ACC112 (cell line): ENCODE results near the gene FAM120C.

Experiments
- H2AFZ ChIP-seq: fragments of 200-600 bp; sonication (generic); one replicate; pipeline ENCODE4 v1.6.0; 2017; ENCODE audit warnings: antibody characterized with exemption, low read length; ENCODE audit not compliant: unreplicated experiment
- H3K27ac ChIP-seq: fragments of 200-600 bp; sonication (generic); 2 replicates; pipeline ENCODE4 v1.5.1; 2014; ENCODE audit warnings: low read depth, mild to moderate bottlenecking, antibody characterized with exemption, low read length, moderate library complexity
- H3K27me3 ChIP-seq: fragments of 200-600 bp; sonication (generic); 2 replicates; pipeline ENCODE4 v1.6.1; 2014; ENCODE audit warnings: mild to moderate bottlenecking, antibody characterized with exemption, low read length, moderate library complexity, mixed read lengths; ENCODE audit not compliant: insufficient read depth
- H3K36me3 ChIP-seq: fragments of 200-600 bp; sonication (generic); 2 replicates; pipeline ENCODE4 v1.6.1; 2016; ENCODE audit warnings: mild to moderate bottlenecking, antibody characterized with exemption, low read length, moderate library complexity, mixed read lengths; ENCODE audit not compliant: insufficient read depth
- H3K4me1 ChIP-seq: fragments of 200-600 bp; sonication (generic); one replicate; pipeline ENCODE4 v1.6.1; 2016; ENCODE audit warnings: low read length, mixed read lengths; ENCODE audit not compliant: insufficient read depth, unreplicated experiment, control insufficient read depth
- H3K4me3 ChIP-seq: fragments of 200-600 bp; sonication (generic); 2 replicates; pipeline ENCODE4 v1.5.1; 2014; ENCODE audit warnings: mild to moderate bottlenecking, low read depth, low read length
- H3K79me2 ChIP-seq: fragments of 200-600 bp; sonication (generic); one replicate; pipeline ENCODE4 v1.6.0; 2016; ENCODE audit warnings: low read length; ENCODE audit not compliant: control insufficient read depth, unreplicated experiment, insufficient read depth

Gene FAM120C

DNA sequence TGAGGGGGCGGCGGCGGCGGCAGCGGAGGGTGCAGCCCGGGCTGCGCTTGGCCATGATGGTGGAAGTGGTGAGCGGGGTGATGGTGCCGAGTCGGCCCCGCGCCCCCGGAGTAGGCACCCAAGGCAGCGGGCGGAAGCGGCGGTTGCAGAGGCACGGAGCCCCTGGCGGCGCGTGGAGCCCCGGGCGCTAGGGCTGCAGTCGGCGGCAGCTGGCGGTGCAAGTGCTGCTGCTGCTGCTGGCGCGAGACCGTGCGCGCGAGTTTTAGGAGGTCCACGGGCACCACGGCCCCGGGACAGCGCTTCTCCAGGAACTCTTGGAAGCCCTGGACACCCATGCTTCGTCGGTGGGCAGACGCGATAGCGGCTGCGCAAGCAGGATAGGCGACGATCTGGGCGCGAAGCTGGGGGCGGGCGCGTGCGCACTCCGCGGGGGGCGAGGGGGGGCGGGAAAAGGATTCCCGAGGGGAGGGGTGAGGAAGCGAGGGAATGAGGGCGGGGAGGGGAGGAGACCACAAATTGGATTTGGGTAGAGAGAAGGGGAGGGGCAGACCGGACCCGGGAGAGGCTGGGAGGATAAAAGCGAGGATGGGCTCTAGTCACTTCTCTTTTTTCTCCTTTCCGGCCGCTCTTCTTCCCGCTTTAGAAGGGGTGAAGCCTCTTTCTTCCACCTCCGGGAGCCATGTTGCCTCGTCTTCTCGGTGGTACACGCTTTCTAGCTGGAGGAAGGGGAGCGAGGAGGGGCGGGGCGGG, at the start of gene FAM120C:
TSS of gene FAM120C (minus strand) at position 391 of the 750 bp plus-strand sequence. CDS start at position 335, 56 bp downstream.
- Histone ChIP-seq H3K79me2 (peaks cover 47% of the 10 kb centered on the region), H3K4me3 (peak within 1 kb of the TSS; percentile 92), H3K36me3 (no peaks in the 10 kb centered on the region), H2AFZ (peak within 1 kb of the TSS; percentile 38), H3K27ac (peak within 1 kb of the TSS; percentile 78), H3K4me1 (no peaks in the 10 kb centered on the region), H3K27me3 (no peaks in the 10 kb centered on the region)

DNA sequence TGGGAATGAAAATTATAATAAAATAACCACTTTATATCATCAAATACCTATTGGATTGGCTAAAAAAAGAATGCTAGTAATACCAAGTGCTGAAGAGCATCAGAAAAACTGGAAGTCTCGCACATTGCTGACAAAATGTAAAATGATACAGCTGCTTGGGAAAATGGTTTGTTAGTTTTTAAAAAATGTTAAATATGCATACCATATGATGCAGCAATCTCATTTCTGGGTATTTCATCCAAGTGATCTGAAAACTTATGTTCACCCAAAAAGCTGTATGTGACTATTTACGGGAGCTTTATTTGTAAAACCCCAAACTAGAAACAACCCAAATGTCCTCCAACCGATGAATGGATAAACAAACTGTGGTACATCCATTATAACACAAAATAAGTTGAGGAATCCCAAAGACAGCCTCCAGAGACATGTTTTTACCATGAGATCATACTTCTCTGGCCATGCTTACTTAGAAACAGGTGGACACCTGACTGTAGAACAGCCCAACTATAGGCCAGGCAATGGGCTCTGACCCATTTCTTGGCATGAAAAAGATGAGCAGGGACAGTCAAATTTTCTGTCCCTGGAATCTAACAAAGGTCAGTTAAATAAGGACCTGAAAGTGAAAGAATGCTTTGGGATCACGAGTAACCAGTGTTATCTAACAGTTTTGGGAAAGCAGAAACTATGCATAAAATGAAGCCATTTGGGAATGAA, 47.5 kb upstream of the FAM120C start:
- Histone ChIP-seq H3K36me3 (no peaks in the 10 kb centered on the region), H2AFZ (no peak overlapping the region), H3K4me1 (no peaks in the 10 kb centered on the region), H3K27ac (no peak overlapping the region), H3K27me3 (no peaks in the 10 kb centered on the region), H3K79me2 (no peaks in the 10 kb centered on the region), H3K4me3 (no peak overlapping the region)

- no peak overlapping the region for H2AFZ ChIP-seq
- H3K79me2 ChIP-seq, result no peaks in the 10 kb centered on the region
- H3K27ac ChIP-seq, result no peak overlapping the region
- no peaks in the 10 kb centered on the region for H3K36me3 ChIP-seq
- H3K4me1 ChIP-seq, result no peaks in the 10 kb centered on the region
- no peak overlapping the region for H3K4me3 ChIP-seq
- no peaks in the 10 kb centered on the region for H3K27me3 ChIP-seq
Observed at GRCh38 chrX:54223581-54223980, 40.5 kb upstream of the FAM120C start.

DNA sequence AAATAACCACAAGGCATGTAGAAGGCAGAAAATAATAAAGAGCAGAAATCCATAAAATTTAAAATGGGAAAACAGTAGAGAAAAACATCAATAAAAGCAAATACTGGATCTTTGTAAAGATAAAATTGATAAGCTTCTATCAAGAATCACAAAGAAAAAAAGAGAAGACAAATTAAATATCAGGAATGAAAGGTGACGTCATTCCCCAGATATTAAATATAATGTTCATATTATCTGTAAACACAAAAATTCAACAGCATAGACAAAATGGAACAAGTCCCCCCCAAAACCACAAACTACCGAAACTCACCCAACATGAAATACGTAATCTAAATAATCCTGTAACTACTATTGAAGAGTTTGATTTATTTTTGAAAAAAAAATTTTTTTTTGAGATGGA, 30.5 kb upstream of the FAM120C start:
- Histone ChIP-seq H3K4me3 (no peak overlapping the region), H2AFZ (no peak overlapping the region), H3K27ac (no peak overlapping the region), H3K27me3 (no peaks in the 10 kb centered on the region), H3K4me1 (peaks cover 4% of the 10 kb centered on the region), H3K36me3 (no peaks in the 10 kb centered on the region), H3K79me2 (no peaks in the 10 kb centered on the region)

GRCh38 chrX:54208531-54208930, 25.5 kb upstream of the FAM120C start:
- Histone ChIP-seq H3K36me3 (no peaks in the 10 kb centered on the region), H3K27me3 (no peaks in the 10 kb centered on the region), H3K79me2 (no peaks in the 10 kb centered on the region), H3K4me3 (no peak overlapping the region), H3K4me1 (peaks cover 4% of the 10 kb centered on the region), H2AFZ (no peak overlapping the region), H3K27ac (peak overlapping the region; percentile 36; the same call in 1 of the 2 replicates)

DNA sequence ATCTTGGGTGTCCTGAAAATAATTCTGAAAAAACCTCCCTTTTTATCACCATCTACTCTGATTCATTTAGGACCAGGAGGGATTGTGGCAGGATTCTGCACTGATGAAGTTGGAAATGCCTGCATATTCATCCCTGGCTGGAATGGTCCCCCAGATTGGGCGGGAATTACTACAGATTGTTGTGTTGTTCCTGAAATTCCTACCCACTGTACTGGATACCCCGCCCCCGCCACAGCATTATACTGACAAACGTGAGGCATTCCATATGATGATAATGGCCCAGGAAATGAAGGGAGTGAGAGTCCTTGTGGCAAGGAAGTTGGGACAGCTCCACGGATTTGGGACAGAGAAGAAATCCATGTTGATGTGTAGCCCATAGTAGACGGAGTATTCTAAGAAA, 15.2 kb upstream of the FAM120C start:
- H2AFZ ChIP-seq, result no peak overlapping the region
- peaks cover 3% of the 10 kb centered on the region for H3K4me1 ChIP-seq
- no peaks in the 10 kb centered on the region for H3K79me2 ChIP-seq
- no peaks in the 10 kb centered on the region for H3K36me3 ChIP-seq
- no peaks in the 10 kb centered on the region for H3K27me3 ChIP-seq
- no peak overlapping the region for H3K4me3 ChIP-seq
- no peak overlapping the region for H3K27ac ChIP-seq

DNA sequence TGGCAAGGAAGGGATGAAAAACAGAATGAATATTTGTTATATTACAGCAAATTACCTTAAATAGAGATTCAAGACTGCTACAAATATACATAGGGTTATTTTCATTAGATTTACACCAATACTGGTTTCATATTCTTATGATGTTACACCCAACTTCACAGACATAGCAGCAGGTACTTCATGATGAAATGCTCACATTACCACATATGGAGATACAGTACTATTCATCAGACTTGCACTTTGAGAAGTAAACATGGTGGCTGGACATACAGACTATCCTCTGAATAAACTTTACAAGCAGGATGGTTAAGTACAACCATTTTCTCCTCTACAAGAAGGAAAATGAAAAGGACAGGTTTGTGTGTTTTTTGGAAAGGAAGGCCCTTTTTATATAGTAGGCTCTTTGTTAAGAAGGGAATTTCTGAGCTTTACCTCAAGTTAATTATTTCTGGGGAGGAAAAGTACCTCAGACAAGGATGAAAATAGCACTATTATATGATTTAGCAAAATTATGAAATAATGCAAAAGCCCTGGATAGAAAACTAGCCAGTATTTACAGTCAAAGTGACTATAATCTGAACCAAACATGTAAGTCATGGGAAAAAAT, 12.0 kb upstream of the FAM120C start:
- Histone ChIP-seq H2AFZ (no peak overlapping the region), H3K79me2 (no peaks in the 10 kb centered on the region), H3K4me3 (no peak overlapping the region), H3K27ac (no peak overlapping the region), H3K4me1 (no peaks in the 10 kb centered on the region), H3K36me3 (no peaks in the 10 kb centered on the region), H3K27me3 (no peaks in the 10 kb centered on the region)

GRCh38 chrX:54193085-54193821, 10.2 kb upstream of the FAM120C start:
- Histone ChIP-seq H3K4me3 (no peak overlapping the region), H3K4me1 (no peaks in the 10 kb centered on the region), H3K36me3 (no peaks in the 10 kb centered on the region), H3K27me3 (no peaks in the 10 kb centered on the region), H2AFZ (no peak overlapping the region), H3K79me2 (no peaks in the 10 kb centered on the region), H3K27ac (no peak overlapping the region)

GRCh38 chrX:54184474-54184873, 1.4 kb upstream of the FAM120C start:
- H3K27me3 ChIP-seq, result no peaks in the 10 kb centered on the region

DNA sequence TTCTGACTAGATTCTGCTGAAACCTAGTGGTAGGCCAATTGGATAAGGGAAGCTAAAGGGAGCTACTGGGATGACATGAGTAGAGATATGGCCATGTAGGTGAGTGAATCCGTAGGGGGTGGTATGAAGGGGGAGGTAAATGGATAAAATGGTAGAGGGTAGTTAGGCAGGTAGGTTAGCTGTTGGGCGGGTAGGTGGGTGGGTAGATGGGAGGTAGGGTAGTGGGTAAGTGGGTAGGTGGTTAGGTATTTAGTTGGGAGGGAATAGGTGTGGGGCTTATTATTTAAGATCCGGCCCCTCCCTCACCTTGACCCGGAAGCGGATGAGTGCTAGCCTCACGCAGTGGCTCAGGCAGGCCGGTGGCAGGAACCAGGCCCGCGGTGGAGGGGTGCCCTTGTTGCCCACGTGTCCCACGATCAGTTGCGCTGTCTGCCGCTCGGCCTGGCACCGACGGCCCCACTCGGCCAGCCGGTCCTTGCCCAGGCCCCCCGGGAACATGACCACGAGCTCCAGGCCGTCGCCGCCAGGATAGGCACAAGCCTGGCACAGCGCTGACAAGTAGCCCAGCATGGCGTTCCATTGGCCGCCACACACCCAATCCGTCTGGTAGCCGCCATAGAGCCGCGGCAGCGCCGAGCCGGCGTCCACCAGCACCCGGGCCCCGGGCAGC, 725 bp downstream of the FAM120C start:
- peak overlapping the region; percentile 78 for H3K27ac ChIP-seq
- peaks cover 4% of the 10 kb centered on the region for H3K4me1 ChIP-seq
- H3K36me3 ChIP-seq, result no peaks in the 10 kb centered on the region
- H2AFZ ChIP-seq, result no peak overlapping the region
- peaks cover 54% of the 10 kb centered on the region for H3K79me2 ChIP-seq
- no peaks in the 10 kb centered on the region for H3K27me3 ChIP-seq
- H3K4me3 ChIP-seq, result peak overlapping the region; percentile 92

More at GRCh38 chrX:54184474-54184873, 1.4 kb upstream of the FAM120C start:
- no peaks in the 10 kb centered on the region for H3K36me3 ChIP-seq
- H3K79me2 ChIP-seq, result peaks cover 34% of the 10 kb centered on the region
- H3K4me3 ChIP-seq, result no peak overlapping the region
- H3K27ac ChIP-seq, result no peak overlapping the region
- H2AFZ ChIP-seq, result no peak overlapping the region
- no peaks in the 10 kb centered on the region for H3K4me1 ChIP-seq
